Measurements from ENCODE around the gene ARPC2. TPM values are rescaled to one million over a fixed set of nuclear protein-coding genes. Genes with fewer than 3 reads are reported as not detected.

ARPC2 gene
- total RNA-seq, 1 experiment from 2014 or later, result 187 TPM

DNA sequence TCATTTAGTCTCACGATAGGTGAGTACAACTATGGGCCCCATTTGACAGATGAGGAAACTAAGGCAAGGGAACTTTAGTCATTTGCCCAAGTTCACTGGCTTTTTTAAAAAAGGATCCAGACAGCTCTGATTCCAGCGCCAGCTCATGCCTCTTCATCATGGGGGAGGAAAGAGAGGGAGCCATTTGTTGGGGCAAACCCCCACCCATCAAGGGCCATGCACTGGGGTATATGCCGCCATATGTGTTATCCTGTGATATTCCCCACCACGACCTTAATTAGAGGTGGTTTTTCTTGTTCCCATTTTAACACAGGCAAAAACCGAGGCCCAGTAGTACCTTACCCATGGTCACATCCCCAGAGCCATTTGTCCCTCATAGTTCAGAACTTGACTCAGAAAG, 43.2 kb downstream of the ARPC2 start:
- no peaks in the 10 kb centered on the region for H4K20me1 ChIP-seq (ENCODE audit: insufficient read depth)
- ChIA-PET RAD21 (ENCODE audit: low non-redundant PET in 1 of 2, low total read pairs in 2 of 2, uncharacterized antibody in 2 of 2, unreplicated experiment in 2 of 2) (no interaction called here), CTCF (no interaction called here), POLR2A (no interaction called here)
- no peaks in the 10 kb centered on the region for H3K9me3 ChIP-seq (ENCODE audit: control insufficient read depth in 1 of 2, insufficient read depth in 1 of 2, low read depth in 1 of 2, low read length in 2 of 2)
- H3K9me2 ChIP-seq (ENCODE audit: insufficient read depth), result no peaks in the 10 kb centered on the region
- DNase-seq (ENCODE audit: low read depth, low spot score) (no peak), ATAC-seq (no peak)
- peaks cover 5 to 9% of the 10 kb centered on the region in 2 experiments; a peak in 3 of 4 replicates for H3K36me3 ChIP-seq (ENCODE audit: control insufficient read depth in 1 of 2, insufficient read depth in 2 of 2, low read length in 2 of 2)
- H3K9ac ChIP-seq (ENCODE audit: low read length), result no peak overlapping the region
- TF ChIP-seq POLR2A (IDR thresholded peaks at IDR 0.05; ENCODE audit: borderline replicate concordance, extremely low read depth, insufficient read depth, insufficient read length), result no peak
- no peak for TF ChIP-seq CEBPB (IDR thresholded peaks at IDR 0.05; ENCODE audit: low read depth)
- TF ChIP-seq SRF (IDR thresholded peaks at IDR 0.05; ENCODE audit: low read depth), result no peak
- TF ChIP-seq, protein P1, sequence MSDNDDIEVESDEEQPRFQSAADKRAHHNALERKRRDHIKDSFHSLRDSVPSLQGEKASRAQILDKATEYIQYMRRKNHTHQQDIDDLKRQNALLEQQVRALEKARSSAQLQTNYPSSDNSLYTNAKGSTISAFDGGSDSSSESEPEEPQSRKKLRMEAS (IDR thresholded peaks at IDR 0.05), result no peak
- TF ChIP-seq EZH2phosphoT487 (IDR thresholded peaks at IDR 0.05; ENCODE audit: borderline replicate concordance), result no peak
- no peak for TF ChIP-seq TCF7L2 (IDR thresholded peaks at IDR 0.05; ENCODE audit: borderline replicate concordance, extremely low read depth, insufficient read depth, insufficient read length)
- no peak for TF ChIP-seq FOSL1 (IDR thresholded peaks at IDR 0.05; ENCODE audit: low read depth)
- TF ChIP-seq ELF1 (IDR thresholded peaks at IDR 0.05; ENCODE audit: borderline replicate concordance, low read depth), result no peak
- TF ChIP-seq SP1 (IDR thresholded peaks at IDR 0.05; ENCODE audit: low read depth), result no peak
- TF ChIP-seq, protein P2, sequence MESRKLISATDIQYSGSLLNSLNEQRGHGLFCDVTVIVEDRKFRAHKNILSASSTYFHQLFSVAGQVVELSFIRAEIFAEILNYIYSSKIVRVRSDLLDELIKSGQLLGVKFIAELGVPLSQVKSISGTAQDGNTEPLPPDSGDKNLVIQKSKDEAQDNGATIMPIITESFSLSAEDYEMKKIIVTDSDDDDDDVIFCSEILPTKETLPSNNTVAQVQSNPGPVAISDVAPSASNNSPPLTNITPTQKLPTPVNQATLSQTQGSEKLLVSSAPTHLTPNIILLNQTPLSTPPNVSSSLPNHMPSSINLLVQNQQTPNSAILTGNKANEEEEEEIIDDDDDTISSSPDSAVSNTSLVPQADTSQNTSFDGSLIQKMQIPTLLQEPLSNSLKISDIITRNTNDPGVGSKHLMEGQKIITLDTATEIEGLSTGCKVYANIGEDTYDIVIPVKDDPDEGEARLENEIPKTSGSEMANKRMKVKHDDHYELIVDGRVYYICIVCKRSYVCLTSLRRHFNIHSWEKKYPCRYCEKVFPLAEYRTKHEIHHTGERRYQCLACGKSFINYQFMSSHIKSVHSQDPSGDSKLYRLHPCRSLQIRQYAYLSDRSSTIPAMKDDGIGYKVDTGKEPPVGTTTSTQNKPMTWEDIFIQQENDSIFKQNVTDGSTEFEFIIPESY (IDR thresholded peaks at IDR 0.05; ENCODE audit: extremely low read depth, insufficient replicate concordance, low read length), result no peak
- TF ChIP-seq EGR1 (IDR thresholded peaks at IDR 0.05; ENCODE audit: low read depth), result no peak
- TF ChIP-seq ZFX (IDR thresholded peaks at IDR 0.05), result no peak
- no peak for TF ChIP-seq YY1 (IDR thresholded peaks at IDR 0.05; ENCODE audit: extremely low read depth, insufficient replicate concordance, low read depth, low read length)
- no peak for TF ChIP-seq ZNF274 (IDR thresholded peaks at IDR 0.05; ENCODE audit: low read depth, low read length)
- TF ChIP-seq, protein P3, sequence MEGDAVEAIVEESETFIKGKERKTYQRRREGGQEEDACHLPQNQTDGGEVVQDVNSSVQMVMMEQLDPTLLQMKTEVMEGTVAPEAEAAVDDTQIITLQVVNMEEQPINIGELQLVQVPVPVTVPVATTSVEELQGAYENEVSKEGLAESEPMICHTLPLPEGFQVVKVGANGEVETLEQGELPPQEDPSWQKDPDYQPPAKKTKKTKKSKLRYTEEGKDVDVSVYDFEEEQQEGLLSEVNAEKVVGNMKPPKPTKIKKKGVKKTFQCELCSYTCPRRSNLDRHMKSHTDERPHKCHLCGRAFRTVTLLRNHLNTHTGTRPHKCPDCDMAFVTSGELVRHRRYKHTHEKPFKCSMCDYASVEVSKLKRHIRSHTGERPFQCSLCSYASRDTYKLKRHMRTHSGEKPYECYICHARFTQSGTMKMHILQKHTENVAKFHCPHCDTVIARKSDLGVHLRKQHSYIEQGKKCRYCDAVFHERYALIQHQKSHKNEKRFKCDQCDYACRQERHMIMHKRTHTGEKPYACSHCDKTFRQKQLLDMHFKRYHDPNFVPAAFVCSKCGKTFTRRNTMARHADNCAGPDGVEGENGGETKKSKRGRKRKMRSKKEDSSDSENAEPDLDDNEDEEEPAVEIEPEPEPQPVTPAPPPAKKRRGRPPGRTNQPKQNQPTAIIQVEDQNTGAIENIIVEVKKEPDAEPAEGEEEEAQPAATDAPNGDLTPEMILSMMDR (IDR thresholded peaks at IDR 0.05 in 2 of 3, conservative IDR thresholded peaks at IDR 0.05 in 1 of 3; ENCODE audit: borderline replicate concordance in 1 of 3, insufficient read depth in 1 of 3, low read depth in 2 of 3, low read length in 2 of 3), result no peak
- no peak for TF ChIP-seq SIN3A (IDR thresholded peaks at IDR 0.05; ENCODE audit: low read depth)
- TF ChIP-seq JUND (IDR thresholded peaks at IDR 0.05), result no peak
- H3K79me2 ChIP-seq (ENCODE audit: insufficient read depth, low read length), result no peaks in the 10 kb centered on the region
- no peaks in the 10 kb centered on the region for H3K27me3 ChIP-seq (ENCODE audit: insufficient read depth, low read length)
- H2AFZ ChIP-seq (ENCODE audit: low read depth, low read length, poor library complexity, severe bottlenecking), result no peak overlapping the region
- H3K4me3 ChIP-seq (replicated peaks in 1 of 2; ENCODE audit: low read depth in 1 of 2, low read length in 2 of 2), result no peak overlapping the region
- intact Hi-C loops (cut with micrococcal nuclease), result no loop called here
- no peak overlapping the region for H3K4me2 ChIP-seq (ENCODE audit: low read length)
- no TSS peak for BruUV-seq (replicated peaks)
- peaks cover 0 to 5% of the 10 kb centered on the region in 2 experiments; a peak in 1 of 4 replicates for H3K4me1 ChIP-seq (ENCODE audit: control insufficient read depth in 1 of 2, insufficient read depth in 2 of 2, low read length in 2 of 2)
- H3K27ac ChIP-seq (ENCODE audit: low read depth, low read length), result no peak overlapping the region

Measured in HCT116 (cell line).